ENCODE data around the gene APC2.

APC2 gene, protein sequence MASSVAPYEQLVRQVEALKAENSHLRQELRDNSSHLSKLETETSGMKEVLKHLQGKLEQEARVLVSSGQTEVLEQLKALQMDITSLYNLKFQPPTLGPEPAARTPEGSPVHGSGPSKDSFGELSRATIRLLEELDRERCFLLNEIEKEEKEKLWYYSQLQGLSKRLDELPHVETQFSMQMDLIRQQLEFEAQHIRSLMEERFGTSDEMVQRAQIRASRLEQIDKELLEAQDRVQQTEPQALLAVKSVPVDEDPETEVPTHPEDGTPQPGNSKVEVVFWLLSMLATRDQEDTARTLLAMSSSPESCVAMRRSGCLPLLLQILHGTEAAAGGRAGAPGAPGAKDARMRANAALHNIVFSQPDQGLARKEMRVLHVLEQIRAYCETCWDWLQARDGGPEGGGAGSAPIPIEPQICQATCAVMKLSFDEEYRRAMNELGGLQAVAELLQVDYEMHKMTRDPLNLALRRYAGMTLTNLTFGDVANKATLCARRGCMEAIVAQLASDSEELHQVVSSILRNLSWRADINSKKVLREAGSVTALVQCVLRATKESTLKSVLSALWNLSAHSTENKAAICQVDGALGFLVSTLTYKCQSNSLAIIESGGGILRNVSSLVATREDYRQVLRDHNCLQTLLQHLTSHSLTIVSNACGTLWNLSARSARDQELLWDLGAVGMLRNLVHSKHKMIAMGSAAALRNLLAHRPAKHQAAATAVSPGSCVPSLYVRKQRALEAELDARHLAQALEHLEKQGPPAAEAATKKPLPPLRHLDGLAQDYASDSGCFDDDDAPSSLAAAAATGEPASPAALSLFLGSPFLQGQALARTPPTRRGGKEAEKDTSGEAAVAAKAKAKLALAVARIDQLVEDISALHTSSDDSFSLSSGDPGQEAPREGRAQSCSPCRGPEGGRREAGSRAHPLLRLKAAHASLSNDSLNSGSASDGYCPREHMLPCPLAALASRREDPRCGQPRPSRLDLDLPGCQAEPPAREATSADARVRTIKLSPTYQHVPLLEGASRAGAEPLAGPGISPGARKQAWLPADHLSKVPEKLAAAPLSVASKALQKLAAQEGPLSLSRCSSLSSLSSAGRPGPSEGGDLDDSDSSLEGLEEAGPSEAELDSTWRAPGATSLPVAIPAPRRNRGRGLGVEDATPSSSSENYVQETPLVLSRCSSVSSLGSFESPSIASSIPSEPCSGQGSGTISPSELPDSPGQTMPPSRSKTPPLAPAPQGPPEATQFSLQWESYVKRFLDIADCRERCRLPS (N-terminal part only)

DNA sequence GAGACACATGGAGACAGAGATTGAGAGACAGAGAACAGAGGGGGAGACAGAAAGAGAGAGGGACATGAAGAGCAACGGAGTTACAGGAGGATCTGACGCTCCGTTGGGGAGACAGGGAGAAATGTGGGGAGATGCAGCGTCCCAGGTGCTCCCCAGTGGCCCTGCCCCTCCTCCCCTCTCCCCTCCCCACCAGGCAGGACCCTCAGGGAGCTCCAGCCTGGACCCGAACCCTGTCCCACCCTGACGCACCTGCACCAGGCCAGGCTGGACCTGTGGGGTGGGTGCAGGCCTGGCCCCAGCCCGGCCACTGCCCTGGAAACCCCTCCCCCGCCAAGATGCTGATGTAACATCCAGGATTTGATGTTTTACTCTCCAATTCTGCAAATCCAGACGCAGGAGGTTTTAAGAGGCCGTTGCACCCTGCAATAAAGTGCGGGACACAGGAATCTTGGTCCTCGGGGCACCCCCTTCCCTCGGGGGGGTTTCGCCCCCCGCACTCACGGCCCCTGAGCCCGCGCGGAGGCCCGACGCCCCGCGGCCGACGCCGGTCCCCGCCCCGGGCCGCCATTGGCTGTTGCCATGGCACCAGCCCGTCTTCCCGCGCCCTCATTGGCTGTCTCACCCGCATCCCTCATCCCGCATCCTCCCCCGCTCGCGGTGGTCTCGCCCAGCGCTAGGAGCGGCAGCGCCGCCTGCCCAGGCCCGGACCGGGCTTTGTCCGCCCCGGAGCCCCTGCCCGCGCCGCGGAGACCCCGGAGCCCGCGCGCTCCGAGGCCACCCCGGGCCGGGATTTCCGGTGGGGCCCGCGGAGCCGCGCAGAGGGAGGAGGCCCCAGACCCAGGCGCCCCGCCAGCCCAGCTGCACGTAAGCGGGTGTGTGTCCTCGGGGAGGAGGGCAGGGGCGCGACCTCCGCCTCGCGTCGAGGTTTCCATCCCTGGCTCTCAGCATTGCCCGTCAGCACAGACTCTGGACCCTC lies at the start of gene APC2:
Gene APC2, plus strand, starts transcription at position 655 of the 976 bp plus-strand sequence. CDS start 2,881 bp downstream, outside the sequence.
- DNase-seq: no peak

- DNase-seq: peak; percentile 27
Measured at GRCh38 chr19:1400281-1401137, 49.4 kb upstream of the APC2 start.

DNA sequence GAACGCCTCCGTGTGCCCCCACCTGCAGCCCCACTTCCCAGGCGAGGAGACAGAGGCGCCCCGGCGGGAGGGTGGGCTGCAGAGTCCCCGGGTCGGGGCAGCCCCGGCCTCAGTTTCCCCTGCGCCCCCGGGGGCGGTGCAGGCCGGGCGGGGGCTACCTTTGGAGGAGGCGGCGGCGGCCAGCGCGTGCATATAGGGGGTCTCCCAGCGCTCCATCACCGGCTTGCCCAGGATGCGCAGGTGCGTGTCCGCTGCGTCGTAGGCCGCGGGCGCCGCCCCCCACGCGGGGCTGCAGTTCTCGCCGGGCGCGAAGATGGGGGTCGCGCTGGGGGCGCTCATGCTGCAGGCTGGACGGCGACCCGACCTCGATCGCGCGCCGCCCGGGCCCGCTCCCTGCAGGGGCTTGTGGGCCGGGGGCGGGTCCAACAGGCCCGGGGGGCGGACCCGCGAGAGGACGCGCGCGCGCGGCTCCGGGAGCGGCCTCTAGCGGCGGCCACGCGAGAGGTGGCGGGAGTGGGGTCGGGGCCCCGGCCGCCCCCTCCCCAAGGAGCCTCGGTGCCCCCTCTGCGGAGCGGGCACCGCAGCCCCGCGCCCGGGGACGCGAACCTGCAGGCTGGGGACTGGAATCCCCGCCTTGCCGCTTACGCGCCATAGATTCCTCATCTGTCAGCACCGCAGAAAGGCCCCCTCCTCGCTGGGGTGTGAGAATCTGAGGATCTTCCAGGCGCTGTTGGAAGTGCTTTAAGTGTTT lies 48.6 kb upstream of the APC2 start, which contains the start of gene GAMT:
Gene GAMT, minus strand, starts transcription at position 405 of the 751 bp plus-strand sequence. Its CDS starts 66 bp downstream, at position 339.
- DNase-seq: no peak

DNA sequence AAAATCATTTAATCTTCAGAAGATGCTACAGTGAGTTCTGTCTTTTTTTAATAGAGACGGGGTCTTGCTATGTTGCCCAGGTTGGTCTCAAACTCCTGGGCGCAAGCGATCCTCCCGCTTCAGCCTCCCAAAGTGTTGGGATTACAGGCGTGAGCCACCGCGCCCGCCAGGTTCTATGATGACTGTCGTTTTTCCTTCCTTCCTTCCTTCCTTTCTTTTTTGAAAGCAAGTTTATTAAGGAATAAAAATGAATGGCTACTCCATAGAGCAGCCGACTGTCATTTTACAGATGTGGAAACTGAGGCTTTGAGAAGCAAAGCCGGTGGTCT lies 48.1 kb upstream of the APC2 start:
- DNase-seq: no peak

DNA sequence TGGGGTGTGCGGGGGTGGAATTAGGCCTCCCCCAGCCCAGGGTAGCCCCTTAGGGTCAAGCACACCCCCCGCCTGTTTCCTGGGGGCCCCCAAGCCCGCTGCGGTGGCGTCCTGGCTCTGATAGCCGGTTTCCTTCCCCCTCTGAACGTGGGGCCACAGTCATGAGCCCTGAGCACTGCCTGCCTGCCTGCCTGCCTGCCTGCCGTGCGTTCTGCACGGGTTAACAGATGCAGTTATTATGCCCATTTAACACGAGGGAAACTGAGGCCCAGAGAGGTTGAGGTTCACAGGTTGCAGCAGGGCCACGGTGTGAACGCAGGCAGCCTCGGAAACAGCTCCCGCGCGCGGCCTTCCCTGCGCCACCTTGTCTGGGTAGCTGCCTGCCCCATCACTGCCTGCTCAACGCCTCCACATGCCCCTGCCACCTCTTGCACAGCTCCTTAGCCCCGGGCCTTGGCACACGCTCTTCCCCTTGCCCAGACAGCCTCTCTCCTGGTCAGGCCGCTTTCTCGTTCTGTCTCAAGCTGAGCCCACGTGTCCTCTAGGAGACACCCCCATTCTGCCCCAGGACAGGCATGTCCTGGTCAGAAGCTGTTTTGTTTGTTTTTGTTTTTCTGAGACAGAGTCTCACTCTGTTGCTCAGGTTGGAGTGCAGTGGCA lies 47.4 kb upstream of the APC2 start:
- DNase-seq: no peak

DNA sequence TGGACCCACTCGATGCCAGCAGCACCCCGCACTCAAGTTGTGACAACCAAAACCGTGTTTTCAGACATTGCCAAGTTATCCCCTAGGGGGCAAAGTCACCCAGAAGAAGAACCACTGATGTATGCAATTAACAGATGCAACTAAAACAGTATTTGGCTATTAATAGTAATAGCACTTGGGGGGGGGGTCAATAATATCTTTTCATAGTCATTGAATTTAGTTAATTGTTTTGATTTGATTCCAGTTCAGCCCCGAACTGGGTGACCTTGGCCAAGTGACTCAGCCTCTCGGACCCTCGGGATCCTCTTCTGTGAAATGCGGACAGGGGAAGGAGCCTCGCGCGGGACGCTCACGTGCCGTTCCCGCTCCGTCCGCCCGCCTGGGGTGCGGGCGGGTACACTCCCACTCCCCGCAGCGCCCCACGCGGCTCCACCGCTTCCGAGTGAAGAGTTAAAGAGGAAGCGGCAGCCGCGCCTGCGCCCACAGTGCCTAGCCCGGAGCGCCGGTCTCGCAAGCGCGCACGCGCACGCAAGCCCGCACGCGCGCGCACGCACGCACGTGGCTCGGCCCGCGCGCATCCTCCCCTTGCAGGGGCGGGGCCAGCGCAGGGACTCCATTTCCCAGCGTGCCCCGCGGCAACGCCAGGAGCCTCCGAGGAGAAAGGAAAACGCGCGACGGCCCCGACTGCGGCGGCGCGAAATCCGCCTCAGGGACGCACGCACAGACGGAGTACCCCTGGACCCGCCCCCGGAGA lies 43.0 kb upstream of the APC2 start:
- DNase-seq: peak; percentile 91

DNA sequence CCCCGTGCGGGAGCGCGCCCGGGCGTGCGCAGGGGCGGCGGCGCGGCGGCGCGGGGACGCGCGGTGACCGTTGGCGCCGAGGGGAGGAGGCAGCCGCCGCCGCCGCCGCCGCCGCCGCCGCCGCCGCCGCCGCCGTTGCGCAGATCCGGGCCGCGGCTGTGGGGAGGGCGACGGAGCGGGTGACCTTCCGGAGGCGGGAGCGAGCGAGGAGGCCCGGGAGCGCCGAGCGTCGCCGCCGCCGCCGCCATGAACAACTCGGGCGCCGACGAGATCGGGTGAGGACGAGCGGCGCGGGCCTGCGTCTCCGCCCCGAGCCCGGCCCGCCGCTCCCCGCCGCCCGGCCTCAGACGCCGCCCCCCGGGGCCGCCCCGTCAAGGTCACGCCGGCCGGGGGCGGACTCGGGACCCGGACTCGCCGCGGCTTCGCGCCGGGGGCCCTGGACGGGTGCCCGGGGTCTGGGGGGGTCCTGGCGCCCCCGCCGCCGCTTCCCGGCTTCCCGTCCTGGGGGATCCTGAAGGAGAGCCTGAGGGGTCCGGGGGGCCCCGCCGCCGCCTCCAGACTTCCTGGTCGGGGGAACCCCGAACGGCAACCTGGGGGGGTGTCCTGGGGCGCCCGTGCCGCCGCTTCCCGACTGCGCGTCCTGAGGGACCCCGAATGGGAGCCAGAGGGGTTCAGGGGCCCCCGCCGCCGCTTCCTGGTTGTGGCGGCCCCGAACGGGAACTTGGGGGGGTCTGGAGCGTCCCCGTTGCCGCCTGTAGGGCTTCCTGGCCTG lies 42.2 kb upstream of the APC2 start, which contains the start of gene DAZAP1:
Gene DAZAP1, plus strand, starts transcription at position 59 of the 772 bp plus-strand sequence. Its CDS starts 188 bp downstream, at position 247.
- DNase-seq: no peak

DNA sequence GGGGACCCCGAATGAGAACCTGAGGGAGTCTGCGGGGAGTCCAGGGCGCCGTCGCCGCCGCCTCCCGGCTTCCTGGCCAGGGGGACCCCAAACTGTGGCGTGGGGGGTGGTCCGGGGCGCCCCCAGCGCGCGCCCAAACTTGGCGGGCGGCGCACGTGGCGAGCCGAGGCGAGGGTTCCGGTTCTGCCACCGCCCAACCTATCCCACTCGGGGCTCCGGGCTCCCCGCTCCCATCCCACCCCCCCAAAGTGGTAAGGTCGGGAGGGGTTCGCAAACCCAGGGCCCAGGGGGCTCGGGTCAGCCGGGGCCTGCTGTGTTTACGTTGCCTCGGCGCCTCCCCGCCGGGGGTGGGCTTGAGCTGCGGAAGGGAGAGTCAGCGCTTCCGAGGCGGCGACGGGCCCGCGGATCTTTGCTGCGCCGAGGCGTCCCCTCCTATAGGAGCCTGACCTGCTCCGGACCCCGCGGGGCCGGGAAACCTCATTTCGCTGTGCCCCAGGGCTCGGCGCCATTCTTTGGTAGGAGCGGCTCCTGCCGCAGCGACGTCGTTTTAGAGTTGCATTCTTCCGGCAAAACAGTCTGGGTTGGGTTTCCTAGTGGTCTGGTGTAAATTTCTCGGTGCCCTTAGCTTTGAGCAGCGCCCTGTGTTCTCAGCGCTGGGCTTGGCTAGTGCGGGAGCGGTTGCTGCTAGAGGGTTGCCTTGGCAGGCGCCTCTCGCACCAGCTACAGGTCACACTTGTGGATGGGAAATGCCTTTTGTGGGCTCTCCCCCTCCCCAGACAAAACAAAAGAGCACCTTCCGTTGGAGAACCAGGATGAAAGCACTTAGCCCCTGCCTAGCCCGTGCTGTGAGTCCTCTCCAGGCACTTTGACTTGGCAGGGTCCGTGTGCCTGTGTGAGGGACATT lies 41.4 kb upstream of the APC2 start:
- no peak for DNase-seq

DNA sequence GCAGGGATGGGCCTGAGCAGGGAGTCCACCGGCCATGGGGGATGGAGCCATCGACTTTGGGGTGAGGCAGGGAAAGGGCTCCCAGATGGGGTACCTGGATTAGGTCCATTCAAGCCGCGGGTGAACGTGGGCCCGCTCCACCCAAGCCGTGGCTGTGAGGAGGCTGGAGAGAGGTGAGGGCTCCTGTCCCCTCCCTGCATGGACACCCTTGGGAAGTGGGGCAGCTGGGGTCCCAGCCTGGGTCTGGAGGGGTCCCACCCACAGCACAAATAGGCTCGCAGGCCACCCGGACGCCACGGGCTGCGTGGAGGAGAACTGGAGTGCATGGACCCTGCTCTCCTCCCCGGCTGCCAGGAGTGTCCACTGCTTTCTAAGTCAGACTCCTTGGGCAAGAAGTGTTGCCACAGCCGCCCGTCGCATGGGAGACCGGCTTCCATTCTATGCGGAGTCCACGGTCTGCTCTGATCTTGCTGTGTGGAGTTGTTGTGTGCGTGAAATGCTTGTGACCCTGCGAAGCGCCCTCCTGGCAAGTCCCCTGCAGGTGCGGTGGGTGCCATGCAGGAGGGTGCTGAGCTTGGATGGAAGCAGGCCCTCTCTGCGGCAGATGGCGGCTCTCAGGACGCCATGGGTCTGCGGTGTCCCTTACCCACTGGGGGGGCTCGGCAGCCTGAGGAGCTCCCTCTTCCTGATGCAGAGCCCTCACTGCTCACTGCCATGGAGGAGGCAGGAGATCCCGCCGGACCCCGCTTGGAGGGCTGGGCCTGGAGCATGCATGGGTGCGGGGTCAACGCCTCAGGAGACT lies 40.5 kb upstream of the APC2 start:
- DNase-seq: no peak

DNA sequence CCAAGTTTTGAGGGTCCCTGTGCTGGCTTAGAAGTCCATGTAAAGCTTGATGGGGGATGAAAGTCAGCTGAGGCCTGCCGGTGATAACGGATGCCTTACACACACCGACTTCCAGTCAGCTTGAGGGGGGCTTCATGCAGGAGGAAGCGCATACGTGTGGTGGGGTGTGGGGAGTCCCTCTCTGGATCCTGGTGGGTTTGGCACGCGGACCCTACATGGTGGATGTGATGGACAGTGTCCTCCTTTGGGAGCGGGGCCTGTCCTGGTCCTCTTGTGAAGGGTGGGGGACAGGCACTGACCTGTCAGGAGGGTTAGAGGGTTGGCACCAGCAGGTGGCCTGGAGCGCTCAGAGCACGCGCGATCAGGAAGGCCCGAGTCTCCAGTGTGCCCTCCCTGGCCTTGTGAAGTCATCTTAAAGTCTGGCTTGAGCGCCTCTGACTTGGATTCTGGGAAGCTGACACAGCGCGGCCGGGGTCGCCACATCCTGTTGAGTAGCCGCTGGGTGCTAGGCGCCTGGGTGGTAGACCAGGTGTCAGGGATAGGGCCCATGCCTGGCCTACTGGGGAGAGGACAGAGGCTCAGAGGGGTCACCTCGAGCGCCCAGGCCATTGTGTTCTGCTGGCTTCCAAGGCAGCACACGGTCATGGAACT lies 39.7 kb upstream of the APC2 start:
- DNase-seq: no peak

GRCh38 chr19:1410789-1411188 lies 39.1 kb upstream of the APC2 start:
- no peak for DNase-seq

DNA sequence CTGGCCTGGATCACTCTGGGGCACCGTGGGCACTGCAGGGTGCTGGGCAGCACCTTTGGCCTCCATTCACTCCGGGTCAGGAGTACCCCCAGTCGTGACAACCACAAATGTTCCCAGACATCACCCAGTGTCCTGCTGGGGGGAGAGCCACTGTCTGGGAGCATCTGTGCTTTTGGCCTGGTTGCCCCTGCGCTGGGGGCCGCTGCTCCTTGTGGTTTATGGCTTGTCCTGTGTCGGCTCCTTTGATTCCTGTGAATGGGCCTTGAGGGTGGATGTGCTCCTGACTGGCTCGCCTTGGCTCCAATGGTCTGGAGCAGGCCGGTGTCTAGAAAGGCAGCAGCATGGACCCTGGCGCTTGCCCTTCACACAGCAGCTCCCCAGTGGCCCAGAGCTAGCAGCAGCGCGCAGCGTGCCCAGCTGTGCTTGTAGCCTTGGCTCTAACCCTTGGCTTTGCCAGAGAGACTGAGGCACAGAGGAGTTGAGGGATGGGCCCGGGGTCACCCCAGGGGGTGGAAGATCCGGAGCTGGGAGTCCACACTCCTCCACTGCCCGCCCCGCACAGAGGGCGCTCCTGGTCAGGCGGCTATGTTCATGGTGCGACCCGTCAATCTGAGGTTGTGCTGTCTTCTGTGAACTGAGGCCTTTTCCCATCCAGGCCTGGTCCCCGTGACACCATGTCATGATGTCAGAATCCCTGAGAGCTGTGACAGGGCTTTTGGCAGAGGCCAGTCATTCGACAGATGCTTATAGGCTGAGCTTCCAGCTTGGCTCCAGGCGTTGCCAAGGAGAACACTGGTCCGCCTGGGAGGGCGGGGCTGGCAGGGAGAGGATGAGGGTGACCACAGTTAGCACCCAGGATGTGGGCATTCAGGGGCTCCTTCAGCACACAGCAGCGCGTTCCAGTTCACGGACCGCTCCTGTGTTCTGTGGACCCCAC lies 38.4 kb upstream of the APC2 start:
- DNase-seq: peak; percentile 21

DNA sequence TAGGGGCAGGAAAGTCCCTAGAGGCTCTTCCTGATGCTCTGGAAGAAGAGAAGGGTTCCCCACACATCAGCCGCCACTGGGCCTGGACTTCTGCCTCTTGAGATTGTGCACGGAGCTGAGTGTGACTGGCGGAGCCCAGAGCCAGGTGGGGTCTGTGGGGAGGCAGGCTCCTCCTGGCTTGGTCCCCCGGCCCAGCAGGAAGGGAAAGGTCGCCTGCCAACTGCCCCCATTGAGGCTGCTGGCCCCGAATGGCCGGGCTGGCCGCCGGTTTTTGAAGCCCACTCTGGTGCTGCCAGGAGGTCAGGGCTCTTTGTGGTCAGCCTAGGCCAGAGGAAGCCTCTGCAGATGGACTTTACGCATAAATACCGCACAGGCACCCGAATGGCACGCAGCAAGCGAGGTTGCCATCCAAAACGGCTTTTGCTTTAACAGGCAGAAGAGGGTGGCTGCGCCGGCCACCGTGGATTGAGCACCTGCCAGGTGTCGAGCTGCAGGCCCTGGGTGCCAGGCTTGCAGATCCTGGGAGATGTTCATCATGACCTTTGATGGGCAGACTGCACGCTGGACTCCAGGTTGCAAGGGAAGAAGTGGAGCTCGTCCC lies 37.5 kb upstream of the APC2 start:
- DNase-seq: no peak

All from DMS 273 treated with DMSO at 0.1 percent for 48 hours (cell line).